Measurements from ENCODE around the gene SAXO1.

The SAXO1 gene, protein sequence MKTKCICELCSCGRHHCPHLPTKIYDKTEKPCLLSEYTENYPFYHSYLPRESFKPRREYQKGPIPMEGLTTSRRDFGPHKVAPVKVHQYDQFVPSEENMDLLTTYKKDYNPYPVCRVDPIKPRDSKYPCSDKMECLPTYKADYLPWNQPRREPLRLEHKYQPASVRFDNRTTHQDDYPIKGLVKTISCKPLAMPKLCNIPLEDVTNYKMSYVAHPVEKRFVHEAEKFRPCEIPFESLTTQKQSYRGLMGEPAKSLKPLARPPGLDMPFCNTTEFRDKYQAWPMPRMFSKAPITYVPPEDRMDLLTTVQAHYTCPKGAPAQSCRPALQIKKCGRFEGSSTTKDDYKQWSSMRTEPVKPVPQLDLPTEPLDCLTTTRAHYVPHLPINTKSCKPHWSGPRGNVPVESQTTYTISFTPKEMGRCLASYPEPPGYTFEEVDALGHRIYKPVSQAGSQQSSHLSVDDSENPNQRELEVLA

DNA sequence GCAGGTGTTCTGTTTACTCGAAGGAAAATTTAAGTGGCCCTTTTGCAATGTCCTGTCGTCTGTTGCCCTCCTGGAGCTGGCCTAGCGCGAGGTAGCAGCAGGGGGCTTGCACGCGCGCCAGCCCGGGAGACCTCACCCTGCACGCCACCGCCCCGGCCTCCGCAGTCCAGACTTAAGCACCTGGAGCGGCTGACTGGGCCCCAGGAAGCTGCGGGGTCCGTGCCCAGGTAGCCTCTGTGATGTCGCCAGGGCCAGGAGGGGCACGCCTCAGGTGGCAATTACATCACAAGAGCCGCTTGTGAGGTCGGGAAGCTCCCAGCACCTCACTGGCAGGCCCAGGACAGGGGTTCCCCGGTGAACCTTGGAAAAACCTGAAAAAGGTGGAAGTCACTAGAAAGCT lies at the start of gene SAXO1:
Gene SAXO1, minus strand, starts transcription at position 195 of the 400 bp plus-strand sequence. CDS start 301 bp downstream, outside the sequence.
- no peak for DNase-seq (ENCODE audit: low read depth)
- TF ChIP-seq, protein P1, sequence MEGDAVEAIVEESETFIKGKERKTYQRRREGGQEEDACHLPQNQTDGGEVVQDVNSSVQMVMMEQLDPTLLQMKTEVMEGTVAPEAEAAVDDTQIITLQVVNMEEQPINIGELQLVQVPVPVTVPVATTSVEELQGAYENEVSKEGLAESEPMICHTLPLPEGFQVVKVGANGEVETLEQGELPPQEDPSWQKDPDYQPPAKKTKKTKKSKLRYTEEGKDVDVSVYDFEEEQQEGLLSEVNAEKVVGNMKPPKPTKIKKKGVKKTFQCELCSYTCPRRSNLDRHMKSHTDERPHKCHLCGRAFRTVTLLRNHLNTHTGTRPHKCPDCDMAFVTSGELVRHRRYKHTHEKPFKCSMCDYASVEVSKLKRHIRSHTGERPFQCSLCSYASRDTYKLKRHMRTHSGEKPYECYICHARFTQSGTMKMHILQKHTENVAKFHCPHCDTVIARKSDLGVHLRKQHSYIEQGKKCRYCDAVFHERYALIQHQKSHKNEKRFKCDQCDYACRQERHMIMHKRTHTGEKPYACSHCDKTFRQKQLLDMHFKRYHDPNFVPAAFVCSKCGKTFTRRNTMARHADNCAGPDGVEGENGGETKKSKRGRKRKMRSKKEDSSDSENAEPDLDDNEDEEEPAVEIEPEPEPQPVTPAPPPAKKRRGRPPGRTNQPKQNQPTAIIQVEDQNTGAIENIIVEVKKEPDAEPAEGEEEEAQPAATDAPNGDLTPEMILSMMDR (conservative IDR thresholded peaks at IDR 0.05; ENCODE audit: low read length) = no peak

DNA sequence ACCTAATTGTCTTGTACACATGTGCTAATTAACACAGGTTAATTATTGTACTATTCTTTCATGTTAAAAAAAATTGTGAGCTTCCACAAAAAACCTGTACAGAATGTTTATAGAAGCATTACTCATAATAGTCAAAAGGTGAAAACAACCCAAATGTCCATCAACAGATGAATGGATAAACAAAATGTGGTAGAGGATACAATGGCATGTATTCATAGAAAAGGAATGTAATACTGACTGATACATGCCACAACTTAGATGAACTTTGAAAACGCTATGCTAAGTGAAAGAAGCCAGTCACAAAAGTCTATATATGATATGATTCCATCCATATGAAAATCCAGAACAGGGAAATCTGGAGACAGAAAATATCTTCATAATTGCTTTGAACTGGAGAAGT lies 41.8 kb upstream of the SAXO1 start:
- H3K4me3 ChIP-seq (ENCODE audit: low read length) = no peak overlapping the region
- TF ChIP-seq, protein P1 (conservative IDR thresholded peaks at IDR 0.05; ENCODE audit: low read length) = no peak
- no peak for DNase-seq (ENCODE audit: low read depth)

More for the DNA sequence above, at the start of gene SAXO1:
- H3K4me3 ChIP-seq (ENCODE audit: low read length) = no peak within 1 kb of the TSS

DNA sequence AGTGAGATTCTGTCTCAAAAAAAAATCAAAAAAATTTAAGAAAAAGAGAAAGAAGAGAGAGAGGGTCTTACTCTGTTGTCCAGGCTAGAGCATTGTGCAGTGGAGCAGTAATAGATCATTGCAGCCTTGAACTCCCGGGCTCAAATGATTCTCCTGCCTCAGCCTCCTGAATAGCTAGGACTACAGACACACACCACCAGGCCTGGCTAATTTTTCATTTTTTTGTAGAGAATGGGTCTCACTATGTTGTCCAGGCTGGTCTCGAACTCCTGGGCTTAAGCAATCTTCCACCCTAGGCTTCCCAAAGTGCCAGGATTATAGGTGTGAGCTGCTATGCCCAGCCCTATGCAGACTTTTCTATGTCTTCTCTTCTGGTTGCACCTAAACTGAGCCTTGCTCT lies 41.2 kb upstream of the SAXO1 start:
- H3K4me3 ChIP-seq (ENCODE audit: low read length) = no peak overlapping the region
- DNase-seq (ENCODE audit: low read depth) = no peak
- TF ChIP-seq, protein P1 (conservative IDR thresholded peaks at IDR 0.05; ENCODE audit: low read length) = no peak

- H3K4me3 ChIP-seq (ENCODE audit: low read length) = no peak overlapping the region
- DNase-seq (ENCODE audit: low read depth) = no peak
- TF ChIP-seq, protein P1 (conservative IDR thresholded peaks at IDR 0.05; ENCODE audit: low read length) = no peak
Measured at GRCh38 chr9:19057033-19057432, 24.0 kb upstream of the SAXO1 start.

DNA sequence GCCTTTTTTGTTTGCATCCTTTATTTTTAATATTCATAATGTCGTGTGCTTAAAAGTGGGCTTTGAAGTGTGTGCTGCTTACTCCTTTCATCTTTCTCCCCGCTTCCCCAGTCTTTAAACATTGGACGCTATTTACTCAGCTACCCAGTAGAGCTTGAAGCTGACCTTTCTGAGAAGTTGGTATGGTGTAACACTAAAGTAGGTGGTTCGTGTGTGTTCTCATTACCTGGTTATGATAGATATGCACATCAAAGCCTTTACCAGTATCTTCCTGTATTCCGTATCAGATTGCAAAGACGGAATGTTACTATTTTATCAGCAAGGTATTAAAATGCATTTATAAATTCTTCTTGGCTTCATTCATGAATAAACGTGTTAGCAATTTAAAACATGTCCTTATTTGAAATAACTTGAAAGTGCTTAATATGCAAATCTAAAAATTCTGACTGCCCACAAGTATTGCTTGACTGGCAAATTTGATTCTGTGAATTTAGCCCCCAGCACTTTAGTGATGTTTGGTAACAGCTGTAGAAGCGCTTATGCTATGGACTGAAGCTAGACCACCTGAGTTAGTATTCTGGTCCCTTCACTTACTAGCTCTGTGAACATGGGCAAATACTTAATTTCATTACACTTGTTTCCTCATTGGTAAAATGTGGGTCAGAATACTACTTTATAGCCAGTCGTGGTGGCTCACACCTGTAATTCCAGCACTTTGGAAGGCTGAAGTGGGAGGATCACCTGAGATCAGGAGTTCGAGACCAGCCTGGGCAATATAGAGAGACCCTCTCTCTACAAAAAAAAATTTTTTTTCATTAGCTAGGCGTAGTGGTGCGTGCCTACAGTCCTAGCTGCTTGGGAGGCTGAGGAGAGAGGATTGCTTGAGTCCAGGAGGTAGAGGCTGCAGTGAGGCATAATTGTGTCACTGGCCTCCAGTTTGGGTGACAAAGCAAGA lies 17.9 kb upstream of the SAXO1 start:
- DNase-seq (ENCODE audit: low read depth) = no peak
- H3K4me3 ChIP-seq (ENCODE audit: low read length) = peak overlapping the region; percentile 75

DNA sequence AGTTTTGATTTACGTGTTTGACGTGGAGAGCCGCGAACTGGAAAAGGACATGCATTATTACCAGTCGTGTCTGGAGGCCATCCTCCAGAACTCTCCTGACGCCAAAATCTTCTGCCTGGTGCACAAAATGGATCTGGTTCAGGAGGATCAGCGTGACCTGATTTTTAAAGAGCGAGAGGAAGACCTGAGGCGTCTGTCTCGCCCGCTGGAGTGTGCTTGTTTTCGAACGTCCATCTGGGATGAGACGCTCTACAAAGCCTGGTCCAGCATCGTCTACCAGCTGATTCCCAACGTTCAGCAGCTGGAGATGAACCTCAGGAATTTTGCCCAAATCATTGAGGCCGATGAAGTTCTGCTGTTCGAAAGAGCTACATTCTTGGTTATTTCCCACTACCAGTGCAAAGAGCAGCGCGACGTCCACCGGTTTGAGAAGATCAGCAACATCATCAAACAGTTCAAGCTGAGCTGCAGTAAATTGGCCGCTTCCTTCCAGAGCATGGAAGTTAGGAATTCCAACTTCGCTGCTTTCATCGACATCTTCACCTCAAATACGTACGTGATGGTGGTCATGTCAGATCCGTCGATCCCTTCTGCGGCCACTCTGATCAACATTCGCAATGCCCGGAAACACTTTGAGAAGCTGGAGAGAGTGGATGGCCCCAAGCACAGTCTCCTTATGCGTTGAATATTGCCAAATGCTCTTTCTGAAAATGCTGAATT lies 17.1 kb upstream of the SAXO1 start:
- TF ChIP-seq, protein P1 (conservative IDR thresholded peaks at IDR 0.05; ENCODE audit: low read length) = no peak
- DNase-seq (ENCODE audit: low read depth) = peak; percentile 52
- H3K4me3 ChIP-seq (ENCODE audit: low read length) = peak overlapping the region; percentile 75

More for the DNA sequence above, 17.9 kb upstream of the SAXO1 start:
- TF ChIP-seq, protein P1 (conservative IDR thresholded peaks at IDR 0.05; ENCODE audit: low read length) = no peak

Measured in AG10803 (cell line).